HEK293 (cell line): ENCODE results near the gene NCLN.

Experiments
- CTCF ChIA-PET: fragments of 350-600 bp; formaldehyde crosslinking; extraction: SDS; loops from one replicate; lab custom pipeline; 2021; ENCODE audit warnings: antibody characterized with exemption; lab: Yijun Ruan, JAX
- POLR2A ChIA-PET: fragments of 300-600 bp; formaldehyde crosslinking; extraction: SDS; loops from one replicate; lab custom pipeline; 2020; ENCODE audit warnings: antibody characterized with exemption, inconsistent platforms; lab: Yijun Ruan, JAX
- H3K27ac ChIP-seq: fragments of 200-500 bp; sonication (Bioruptor generic); 2 replicates; pipeline ENCODE4 v1.5.1; 2014; ENCODE audit warnings: low read depth, low read length, control low read depth, inconsistent platforms; ENCODE audit errors: extremely low read depth
- H3K36me3 ChIP-seq, 2 experiments: fragments of 200-500 bp in 1 of 2; sonication (Bioruptor generic) in 1 of 2; 1 replicate in 1 of 2; 2 replicates in 1 of 2; pipeline ENCODE4 v1.5.1; 2014 to 2017; ENCODE audit warnings: inconsistent platforms in 2 of 2, low read length in 2 of 2; ENCODE audit not compliant: control insufficient read depth in 2 of 2, insufficient read depth in 1 of 2
- H3K4me1 ChIP-seq: fragments of 200-500 bp; sonication (Bioruptor generic); 2 replicates; pipeline ENCODE4 v1.5.1; 2014; ENCODE audit warnings: mild to moderate bottlenecking, low read length, inconsistent platforms; ENCODE audit not compliant: control insufficient read depth, insufficient read depth
- H3K4me3 ChIP-seq: 2 replicates; pipeline ENCODE4 v1.5.1; 2011; ENCODE audit warnings: low read depth, mild to moderate bottlenecking, control low read depth, low read length, moderate library complexity
- H3K9me3 ChIP-seq: fragments of 200-500 bp; sonication (Bioruptor generic); 2 replicates; pipeline ENCODE4 v1.5.1; 2014; ENCODE audit warnings: low read depth, low read length, inconsistent platforms; ENCODE audit not compliant: control insufficient read depth, insufficient read depth
- GLIS1 ChIP-seq: fragments of 450-650 bp; formaldehyde crosslinking; IDR thresholded peaks from 2 replicates; pipeline ENCODE4 v1.5.1; 2016; ENCODE audit warnings: missing biosample characterization, missing genetic modification characterization
- HIC1 ChIP-seq: fragments of 450-650 bp; formaldehyde crosslinking; IDR thresholded peaks from 2 replicates; pipeline ENCODE4 v1.5.1; 2016; ENCODE audit warnings: missing biosample characterization, missing genetic modification characterization
- KLF1 ChIP-seq: fragments of 450-650 bp; formaldehyde crosslinking; IDR thresholded peaks from 2 replicates; pipeline ENCODE4 v1.5.1; 2016; ENCODE audit warnings: missing biosample characterization, missing genetic modification characterization
- KLF16 ChIP-seq: fragments of 450-650 bp; formaldehyde crosslinking; IDR thresholded peaks from 2 replicates; pipeline ENCODE4 v1.5.1; 2017; ENCODE audit warnings: missing biosample characterization, missing genetic modification characterization
- KLF9 ChIP-seq: fragments of 450-650 bp; formaldehyde crosslinking; IDR thresholded peaks from 2 replicates; pipeline ENCODE4 v1.5.1; 2016; ENCODE audit warnings: missing biosample characterization, missing genetic modification characterization, low read depth
- PRDM10 ChIP-seq: fragments of 450-650 bp; formaldehyde crosslinking; IDR thresholded peaks from 2 replicates; pipeline ENCODE4 v1.5.1; 2016; ENCODE audit warnings: missing biosample characterization, missing genetic modification characterization
- REPIN1 ChIP-seq: fragments of 450-650 bp; formaldehyde crosslinking; IDR thresholded peaks from 2 replicates; pipeline ENCODE4 v1.5.1; 2017; ENCODE audit warnings: missing biosample characterization, missing genetic modification characterization, low read depth
- SCRT1 ChIP-seq: fragments of 450-650 bp; formaldehyde crosslinking; IDR thresholded peaks from 2 replicates; pipeline ENCODE4 v1.5.1; 2016; ENCODE audit warnings: missing biosample characterization, missing genetic modification characterization, borderline replicate concordance
- SCRT2 ChIP-seq: fragments of 450-650 bp; formaldehyde crosslinking; IDR thresholded peaks from 2 replicates; pipeline ENCODE4 v1.5.1; 2016; ENCODE audit warnings: missing biosample characterization, missing genetic modification characterization
- ZBTB20 ChIP-seq: fragments of 450-650 bp; formaldehyde crosslinking; IDR thresholded peaks from 2 replicates; pipeline ENCODE4 v1.5.1; 2016; ENCODE audit warnings: missing biosample characterization, missing genetic modification characterization
- ZBTB48 ChIP-seq: fragments of 450-650 bp; formaldehyde crosslinking; IDR thresholded peaks from 2 replicates; pipeline ENCODE4 v1.5.1; 2016; ENCODE audit warnings: missing biosample characterization, missing genetic modification characterization
- ZNF140 ChIP-seq: fragments of 450-650 bp; formaldehyde crosslinking; IDR thresholded peaks from 2 replicates; pipeline ENCODE4 v1.5.1; 2016; ENCODE audit warnings: missing biosample characterization, missing genetic modification characterization
- ZNF266 ChIP-seq: fragments of 450-650 bp; formaldehyde crosslinking; IDR thresholded peaks from 2 replicates; pipeline ENCODE4 v1.5.1; 2016; ENCODE audit warnings: missing biosample characterization, missing genetic modification characterization, low read depth
- ZNF335 ChIP-seq: fragments of 450-650 bp; formaldehyde crosslinking; conservative IDR thresholded peaks from 2 replicates; pipeline ENCODE4 v1.5.1; 2016; ENCODE audit warnings: missing biosample characterization, missing genetic modification characterization
- ZNF549 ChIP-seq: fragments of 450-650 bp; IDR thresholded peaks from 2 replicates; pipeline ENCODE4 v1.5.1; 2018; ENCODE audit warnings: missing biosample characterization, missing genetic modification characterization, mild to moderate bottlenecking, inconsistent platforms, moderate library complexity
- TF ChIP-seq, protein P1 (sequence below): fragments of 450-650 bp; formaldehyde crosslinking; IDR thresholded peaks from 2 replicates; pipeline ENCODE4 v1.5.0; 2017; ENCODE audit warnings: missing biosample characterization, missing genetic modification characterization, borderline replicate concordance

The NCLN gene

DNA sequence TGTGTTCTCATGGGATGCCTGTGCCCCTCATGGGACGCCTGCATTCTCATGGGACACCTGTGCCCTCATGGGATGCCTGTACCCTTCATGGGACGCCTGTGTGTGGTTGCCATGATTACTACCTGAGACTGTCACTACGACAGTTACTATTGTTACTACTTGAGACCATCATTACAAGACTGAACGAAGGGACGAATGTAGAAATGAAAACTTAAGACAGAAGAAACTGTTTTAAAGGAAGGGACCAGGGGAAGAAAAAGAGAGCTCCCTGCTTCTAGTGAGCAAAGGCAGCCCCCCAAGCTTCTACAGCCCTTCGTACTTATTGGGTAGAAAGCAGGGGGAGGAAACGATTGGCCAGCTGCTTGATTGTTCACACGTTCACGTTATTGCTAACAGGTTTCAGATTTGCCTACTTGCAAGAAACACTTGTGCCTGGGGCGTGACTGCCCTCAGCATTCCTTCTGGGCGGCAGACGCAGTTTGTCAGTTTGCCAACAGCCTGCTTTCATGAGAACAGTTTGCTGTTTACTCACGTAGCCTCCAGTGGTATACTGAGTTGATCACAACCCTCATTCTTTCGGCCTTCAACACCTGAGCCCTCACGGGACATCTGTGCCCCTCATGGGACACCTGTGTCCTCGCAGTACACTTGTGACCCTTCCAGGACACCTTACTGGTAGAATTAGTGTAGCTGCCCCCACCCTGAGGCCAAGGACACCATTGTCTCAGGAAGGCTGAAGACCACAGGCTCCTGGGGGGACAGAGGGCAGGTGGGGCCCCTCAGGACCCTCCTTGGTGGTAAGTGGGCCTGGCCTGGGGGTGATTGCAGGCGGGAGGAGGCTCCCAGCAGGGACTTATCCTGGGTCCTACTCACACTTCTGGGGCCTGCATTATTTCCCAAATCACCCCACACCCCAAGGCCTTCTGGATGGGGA lies 9.7 kb upstream of the NCLN start:
- CTCF ChIA-PET: interaction anchor here (0.5 kb wide), 1 partner anchor 13 kb away, joined by 6 read pairs; no protein-coding TSS in a partner anchor
- H3K4me3 ChIP-seq: no peak overlapping the region
- H3K36me3 ChIP-seq: no peaks in the 10 kb centered on the region
- H3K27ac ChIP-seq: no peak overlapping the region
- H3K4me1 ChIP-seq: no peaks in the 10 kb centered on the region
- no peaks in the 10 kb centered on the region for H3K9me3 ChIP-seq
- POLR2A ChIA-PET: no interaction called here
- TF ChIP-seq ZNF266 (tag by site-specific recombination): peak; percentile 81
- no peak for TF ChIP-seq REPIN1
- TF ChIP-seq KLF1 (tag by site-specific recombination): peak; percentile 39; the same call in 1 of the 2 replicates
- peak; percentile 65 for TF ChIP-seq GLIS1 (tag by site-specific recombination)
- TF ChIP-seq HIC1 (tag by site-specific recombination): peak; percentile 14; the same call in 1 of the 2 replicates
- TF ChIP-seq SCRT1 (tag by site-specific recombination): 0 out of 2 replicates have a peak, but pooled peaks have one; percentile 31
- TF ChIP-seq, protein P1, sequence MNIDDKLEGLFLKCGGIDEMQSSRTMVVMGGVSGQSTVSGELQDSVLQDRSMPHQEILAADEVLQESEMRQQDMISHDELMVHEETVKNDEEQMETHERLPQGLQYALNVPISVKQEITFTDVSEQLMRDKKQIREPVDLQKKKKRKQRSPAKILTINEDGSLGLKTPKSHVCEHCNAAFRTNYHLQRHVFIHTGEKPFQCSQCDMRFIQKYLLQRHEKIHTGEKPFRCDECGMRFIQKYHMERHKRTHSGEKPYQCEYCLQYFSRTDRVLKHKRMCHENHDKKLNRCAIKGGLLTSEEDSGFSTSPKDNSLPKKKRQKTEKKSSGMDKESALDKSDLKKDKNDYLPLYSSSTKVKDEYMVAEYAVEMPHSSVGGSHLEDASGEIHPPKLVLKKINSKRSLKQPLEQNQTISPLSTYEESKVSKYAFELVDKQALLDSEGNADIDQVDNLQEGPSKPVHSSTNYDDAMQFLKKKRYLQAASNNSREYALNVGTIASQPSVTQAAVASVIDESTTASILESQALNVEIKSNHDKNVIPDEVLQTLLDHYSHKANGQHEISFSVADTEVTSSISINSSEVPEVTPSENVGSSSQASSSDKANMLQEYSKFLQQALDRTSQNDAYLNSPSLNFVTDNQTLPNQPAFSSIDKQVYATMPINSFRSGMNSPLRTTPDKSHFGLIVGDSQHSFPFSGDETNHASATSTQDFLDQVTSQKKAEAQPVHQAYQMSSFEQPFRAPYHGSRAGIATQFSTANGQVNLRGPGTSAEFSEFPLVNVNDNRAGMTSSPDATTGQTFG (tag by site-specific recombination): no peak
- peak; percentile 51; the same call in 1 of the 2 replicates for TF ChIP-seq SCRT2 (tag by site-specific recombination)
- no peak for TF ChIP-seq KLF16 (tag by site-specific recombination)
- TF ChIP-seq ZNF549: no peak
- peak; percentile 19; the same call in 1 of the 2 replicates for TF ChIP-seq ZBTB20 (tag by site-specific recombination)
- TF ChIP-seq ZNF140 (tag by site-specific recombination): no peak
- no peak for TF ChIP-seq ZBTB48
- TF ChIP-seq PRDM10 (tag by site-specific recombination): no peak
- TF ChIP-seq KLF9 (tag by site-specific recombination): no peak
- TF ChIP-seq ZNF335: 0 out of 2 replicates have a peak, but pooled peaks have one; percentile 25
